SK-N-DZ (cell line): Measurements from ENCODE around the gene LSM2.
A peak's percentile ranks its signal among the peaks of the same experiment; 100 is the strongest.
"Not testable (repeated sequence)": the region's sequence is repeated elsewhere in the genome, so short reads cannot be mapped to it uniquely, and the experiment has no call there.

ENCODE experiments used
- DNase-seq: peaks from one replicate; pipeline ENCODE4 v3.0.0-alpha.2; 2015; ENCODE audit warnings: low spot score

The LSM2 gene

GRCh38 chr6:31797588-31797987, 9.2 kb downstream of the LSM2 start:
- no peak for DNase-seq

GRCh38 chr6:31796993-31797385, 9.8 kb downstream of the LSM2 start:
- no peak for DNase-seq

- DNase-seq = peak; percentile 88
Observed at GRCh38 chr6:31795616-31796298, 11.0 kb downstream of the LSM2 start, which contains the start of gene VARS1. Gene VARS1, minus strand, starts transcription at chr6:31795752. Its CDS starts 535 bp downstream, at chr6:31795217.

- no peak for DNase-seq
Observed at GRCh38 chr6:31794866-31795615, 11.7 kb downstream of the LSM2 start.

- DNase-seq = no peak
Observed at GRCh38 chr6:31794294-31794865, 12.4 kb downstream of the LSM2 start.

GRCh38 chr6:31793927-31794245, 12.9 kb downstream of the LSM2 start:
- not testable (repeated sequence) for DNase-seq

- no peak for DNase-seq
Observed at GRCh38 chr6:31792761-31793171, 14.0 kb downstream of the LSM2 start.

GRCh38 chr6:31792090-31792374, 14.7 kb downstream of the LSM2 start:
- DNase-seq = no peak

- DNase-seq = peak; percentile 71
Observed at GRCh38 chr6:31791324-31792089, 15.3 kb downstream of the LSM2 start.

- DNase-seq = no peak
Observed at GRCh38 chr6:31785475-31785874, 21.3 kb downstream of the LSM2 start.

GRCh38 chr6:31784098-31784925, 22.5 kb downstream of the LSM2 start:
- no peak for DNase-seq

- no peak for DNase-seq
Observed at GRCh38 chr6:31782126-31782855, 24.5 kb downstream of the LSM2 start.

GRCh38 chr6:31781244-31782125, 25.3 kb downstream of the LSM2 start:
- DNase-seq = no peak

GRCh38 chr6:31780507-31781243, 26.1 kb downstream of the LSM2 start:
- no peak for DNase-seq

GRCh38 chr6:31779908-31780307, 26.9 kb downstream of the LSM2 start:
- no peak for DNase-seq

GRCh38 chr6:31778999-31779885, 27.5 kb downstream of the LSM2 start:
- no peak for DNase-seq

GRCh38 chr6:31778193-31778592, 28.6 kb downstream of the LSM2 start:
- DNase-seq = no peak

- no peak for DNase-seq
Observed at GRCh38 chr6:31777667-31778050, 29.1 kb downstream of the LSM2 start.
